Measurements from ENCODE around the gene CHST14. TPM values are rescaled to one million over a fixed set of nuclear protein-coding genes. Genes with fewer than 3 reads are reported as not detected.

CHST14 gene
- polyA plus RNA-seq, 1 donor from 2014 or later, result 0.71 TPM

DNA sequence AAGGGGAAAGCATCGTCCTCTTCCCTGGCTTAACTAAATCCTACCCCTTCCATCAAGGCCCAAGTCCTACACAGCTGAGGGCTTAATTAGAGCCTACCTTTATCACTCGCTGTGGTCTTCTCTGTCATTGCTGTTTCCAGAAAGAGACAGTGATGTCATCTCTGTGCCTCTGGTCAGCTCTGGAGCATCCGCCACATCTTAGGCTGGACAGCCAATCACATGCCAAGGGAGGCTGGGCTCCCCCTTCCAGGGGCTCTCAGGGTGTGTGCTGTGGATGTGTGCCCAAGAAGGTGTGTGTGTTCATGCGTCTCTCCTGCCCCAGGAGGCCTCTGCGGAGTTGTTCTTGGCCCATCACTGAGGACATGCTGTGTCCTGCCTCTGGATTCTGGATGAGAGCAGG lies 42.8 kb downstream of the CHST14 start:
- Histone ChIP-seq H2AFZ (ENCODE audit: low read depth, low read length) (no peak overlapping the region), H3K9ac (ENCODE audit: low read length) (no peak overlapping the region), H3F3A (ENCODE audit: insufficient read depth, low read length, poor library complexity, severe bottlenecking) (no peaks in the 10 kb centered on the region), H3K27ac (ENCODE audit: low read length) (no peak overlapping the region), H3K27me3 (ENCODE audit: insufficient read depth, low read depth, low read length) (peaks cover 30% of the 10 kb centered on the region), H3K4me2 (ENCODE audit: low read length) (no peak overlapping the region), H3K4me3 (ENCODE audit: low read length) (no peak overlapping the region), H3K79me2 (replicated peaks; ENCODE audit: insufficient read depth, low read length) (no peaks in the 10 kb centered on the region), H3K36me3 (ENCODE audit: insufficient read depth, low read length) (no peaks in the 10 kb centered on the region), H4K20me1 (ENCODE audit: insufficient read depth) (no peaks in the 10 kb centered on the region), H3K9me3 (ENCODE audit: low read length) (no peaks in the 10 kb centered on the region), H3K9me2 (ENCODE audit: insufficient read depth, low read length) (no peaks in the 10 kb centered on the region)
- TF ChIP-seq EP300 (conservative IDR thresholded peaks at IDR 0.05; ENCODE audit: poor library complexity, severe bottlenecking) (no peak), TAF1 (IDR thresholded peaks at IDR 0.05; ENCODE audit: low read depth) (no peak), MXI1 (conservative IDR thresholded peaks at IDR 0.05; ENCODE audit: poor library complexity, severe bottlenecking) (no peak), EZH2 (IDR thresholded peaks at IDR 0.05; ENCODE audit: borderline replicate concordance, insufficient read depth, low read length, poor library complexity, severe bottlenecking) (no peak), SMC3 (conservative IDR thresholded peaks at IDR 0.05; ENCODE audit: poor library complexity) (no peak), POLR2AphosphoS5 (IDR thresholded peaks at IDR 0.05) (no peak), RAD21 (conservative IDR thresholded peaks at IDR 0.05) (no peak)
- TF ChIP-seq, protein P1, sequence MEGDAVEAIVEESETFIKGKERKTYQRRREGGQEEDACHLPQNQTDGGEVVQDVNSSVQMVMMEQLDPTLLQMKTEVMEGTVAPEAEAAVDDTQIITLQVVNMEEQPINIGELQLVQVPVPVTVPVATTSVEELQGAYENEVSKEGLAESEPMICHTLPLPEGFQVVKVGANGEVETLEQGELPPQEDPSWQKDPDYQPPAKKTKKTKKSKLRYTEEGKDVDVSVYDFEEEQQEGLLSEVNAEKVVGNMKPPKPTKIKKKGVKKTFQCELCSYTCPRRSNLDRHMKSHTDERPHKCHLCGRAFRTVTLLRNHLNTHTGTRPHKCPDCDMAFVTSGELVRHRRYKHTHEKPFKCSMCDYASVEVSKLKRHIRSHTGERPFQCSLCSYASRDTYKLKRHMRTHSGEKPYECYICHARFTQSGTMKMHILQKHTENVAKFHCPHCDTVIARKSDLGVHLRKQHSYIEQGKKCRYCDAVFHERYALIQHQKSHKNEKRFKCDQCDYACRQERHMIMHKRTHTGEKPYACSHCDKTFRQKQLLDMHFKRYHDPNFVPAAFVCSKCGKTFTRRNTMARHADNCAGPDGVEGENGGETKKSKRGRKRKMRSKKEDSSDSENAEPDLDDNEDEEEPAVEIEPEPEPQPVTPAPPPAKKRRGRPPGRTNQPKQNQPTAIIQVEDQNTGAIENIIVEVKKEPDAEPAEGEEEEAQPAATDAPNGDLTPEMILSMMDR (IDR thresholded peaks at IDR 0.05; ENCODE audit: poor library complexity, severe bottlenecking), result no peak
- TF ChIP-seq, protein P2, sequence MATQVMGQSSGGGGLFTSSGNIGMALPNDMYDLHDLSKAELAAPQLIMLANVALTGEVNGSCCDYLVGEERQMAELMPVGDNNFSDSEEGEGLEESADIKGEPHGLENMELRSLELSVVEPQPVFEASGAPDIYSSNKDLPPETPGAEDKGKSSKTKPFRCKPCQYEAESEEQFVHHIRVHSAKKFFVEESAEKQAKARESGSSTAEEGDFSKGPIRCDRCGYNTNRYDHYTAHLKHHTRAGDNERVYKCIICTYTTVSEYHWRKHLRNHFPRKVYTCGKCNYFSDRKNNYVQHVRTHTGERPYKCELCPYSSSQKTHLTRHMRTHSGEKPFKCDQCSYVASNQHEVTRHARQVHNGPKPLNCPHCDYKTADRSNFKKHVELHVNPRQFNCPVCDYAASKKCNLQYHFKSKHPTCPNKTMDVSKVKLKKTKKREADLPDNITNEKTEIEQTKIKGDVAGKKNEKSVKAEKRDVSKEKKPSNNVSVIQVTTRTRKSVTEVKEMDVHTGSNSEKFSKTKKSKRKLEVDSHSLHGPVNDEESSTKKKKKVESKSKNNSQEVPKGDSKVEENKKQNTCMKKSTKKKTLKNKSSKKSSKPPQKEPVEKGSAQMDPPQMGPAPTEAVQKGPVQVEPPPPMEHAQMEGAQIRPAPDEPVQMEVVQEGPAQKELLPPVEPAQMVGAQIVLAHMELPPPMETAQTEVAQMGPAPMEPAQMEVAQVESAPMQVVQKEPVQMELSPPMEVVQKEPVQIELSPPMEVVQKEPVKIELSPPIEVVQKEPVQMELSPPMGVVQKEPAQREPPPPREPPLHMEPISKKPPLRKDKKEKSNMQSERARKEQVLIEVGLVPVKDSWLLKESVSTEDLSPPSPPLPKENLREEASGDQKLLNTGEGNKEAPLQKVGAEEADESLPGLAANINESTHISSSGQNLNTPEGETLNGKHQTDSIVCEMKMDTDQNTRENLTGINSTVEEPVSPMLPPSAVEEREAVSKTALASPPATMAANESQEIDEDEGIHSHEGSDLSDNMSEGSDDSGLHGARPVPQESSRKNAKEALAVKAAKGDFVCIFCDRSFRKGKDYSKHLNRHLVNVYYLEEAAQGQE (IDR thresholded peaks at IDR 0.05; ENCODE audit: borderline replicate concordance), result no peak

DNA sequence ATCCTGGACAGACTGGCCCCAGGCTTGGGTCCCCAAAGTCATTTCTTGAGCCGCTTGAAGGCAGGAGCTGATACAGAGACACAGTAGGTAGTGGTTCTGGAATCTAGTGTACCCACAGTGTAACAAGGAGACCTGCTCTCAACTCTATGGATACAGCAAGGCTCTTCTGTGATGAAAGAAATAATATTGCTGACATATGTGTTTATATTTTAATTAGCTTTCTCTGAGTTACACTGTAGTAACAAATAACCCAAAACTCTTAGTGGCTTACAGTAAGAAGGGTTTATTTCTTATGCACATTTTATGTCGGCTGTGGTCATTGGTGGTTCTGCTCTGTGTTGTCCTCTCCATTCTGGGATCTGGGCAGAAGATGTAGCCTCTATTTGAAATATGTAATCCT lies 45.5 kb downstream of the CHST14 start:
- TF ChIP-seq, protein P2 (IDR thresholded peaks at IDR 0.05; ENCODE audit: borderline replicate concordance), result no peak
- TF ChIP-seq EZH2 (IDR thresholded peaks at IDR 0.05; ENCODE audit: borderline replicate concordance, insufficient read depth, low read length, poor library complexity, severe bottlenecking), result no peak
- TF ChIP-seq POLR2AphosphoS5 (IDR thresholded peaks at IDR 0.05), result no peak
- TF ChIP-seq, protein P1 (IDR thresholded peaks at IDR 0.05; ENCODE audit: poor library complexity, severe bottlenecking), result no peak
- TF ChIP-seq MXI1 (conservative IDR thresholded peaks at IDR 0.05; ENCODE audit: poor library complexity, severe bottlenecking), result no peak
- no peak for TF ChIP-seq EP300 (conservative IDR thresholded peaks at IDR 0.05; ENCODE audit: poor library complexity, severe bottlenecking)
- TF ChIP-seq SMC3 (conservative IDR thresholded peaks at IDR 0.05; ENCODE audit: poor library complexity), result no peak
- TF ChIP-seq TAF1 (IDR thresholded peaks at IDR 0.05; ENCODE audit: low read depth), result no peak
- TF ChIP-seq RAD21 (conservative IDR thresholded peaks at IDR 0.05), result no peak
- Histone ChIP-seq H3K79me2 (replicated peaks; ENCODE audit: insufficient read depth, low read length) (no peaks in the 10 kb centered on the region), H3K9ac (ENCODE audit: low read length) (no peak overlapping the region), H4K20me1 (ENCODE audit: insufficient read depth) (no peaks in the 10 kb centered on the region), H3K36me3 (ENCODE audit: insufficient read depth, low read length) (no peaks in the 10 kb centered on the region), H3K27me3 (ENCODE audit: insufficient read depth, low read depth, low read length) (peaks cover 14% of the 10 kb centered on the region), H3K9me3 (ENCODE audit: low read length) (no peaks in the 10 kb centered on the region), H3K4me3 (ENCODE audit: low read length) (no peak overlapping the region), H3K9me2 (ENCODE audit: insufficient read depth, low read length) (no peaks in the 10 kb centered on the region), H3F3A (ENCODE audit: insufficient read depth, low read length, poor library complexity, severe bottlenecking) (no peaks in the 10 kb centered on the region), H3K4me2 (ENCODE audit: low read length) (no peak overlapping the region), H2AFZ (ENCODE audit: low read depth, low read length) (no peak overlapping the region), H3K27ac (ENCODE audit: low read length) (no peak overlapping the region)

Data from neural cell (in vitro differentiated cells).